Stimulated activated CD4-positive, alpha-beta T cell treated with anti-CD3 and anti-CD28 coated beads, Interleukin-1b, Interleukin-23, amount 100 ng/mL, for 24 hours (primary cell): ENCODE data around the gene SLC36A1.
"Not testable (repeated sequence)": the region's sequence is repeated elsewhere in the genome, so short reads cannot be mapped to it uniquely, and the experiment has no call there.

Experiments used
- DNase-seq, 4 experiments: peaks; one replicate each; pipeline ENCODE4 v3.0.0-alpha.2; 2020; ENCODE audit warnings: low read depth in 4 of 4, low spot score in 1 of 4

The SLC36A1 gene

DNA sequence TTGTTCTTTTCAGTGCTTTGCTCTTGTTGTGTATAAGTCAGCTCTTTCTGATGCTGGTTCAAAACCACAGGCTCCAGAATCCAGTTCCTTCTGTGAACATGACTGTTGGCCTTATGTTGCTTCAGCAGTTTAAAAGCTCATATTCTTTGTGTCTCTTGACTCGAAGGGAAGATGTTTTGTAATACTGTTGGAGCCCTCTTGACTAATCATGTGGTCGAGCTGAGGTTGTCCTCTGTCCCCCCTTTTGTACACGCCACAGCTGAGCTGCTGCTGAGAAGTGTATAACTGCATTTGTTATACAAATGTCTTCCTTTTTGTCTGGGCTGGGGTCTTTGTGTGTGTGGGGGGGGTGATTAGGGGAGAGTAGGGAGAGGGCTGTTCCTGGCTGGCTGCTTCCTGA, 35.8 kb downstream of the SLC36A1 start:
- DNase-seq = no peak

DNA sequence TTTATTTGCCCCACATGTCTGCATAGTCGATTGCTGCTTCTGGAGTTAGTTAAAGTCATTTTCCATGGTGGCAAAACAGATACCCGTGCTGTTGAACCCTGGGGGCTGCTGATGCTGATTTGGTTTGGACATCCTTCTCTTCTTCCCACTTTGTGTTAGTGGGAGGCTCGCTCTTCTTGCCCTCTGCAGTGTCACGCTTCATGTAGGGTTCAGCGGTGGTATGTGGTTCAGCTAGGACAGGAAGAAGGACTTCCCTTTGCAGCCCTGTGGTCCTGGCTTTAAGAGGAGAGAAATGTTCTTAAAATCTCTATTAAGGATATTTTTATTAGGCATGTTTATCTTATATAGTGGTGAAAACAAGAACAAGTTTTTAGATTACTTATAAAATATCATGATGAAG, 36.2 kb downstream of the SLC36A1 start:
- no peak for DNase-seq

DNA sequence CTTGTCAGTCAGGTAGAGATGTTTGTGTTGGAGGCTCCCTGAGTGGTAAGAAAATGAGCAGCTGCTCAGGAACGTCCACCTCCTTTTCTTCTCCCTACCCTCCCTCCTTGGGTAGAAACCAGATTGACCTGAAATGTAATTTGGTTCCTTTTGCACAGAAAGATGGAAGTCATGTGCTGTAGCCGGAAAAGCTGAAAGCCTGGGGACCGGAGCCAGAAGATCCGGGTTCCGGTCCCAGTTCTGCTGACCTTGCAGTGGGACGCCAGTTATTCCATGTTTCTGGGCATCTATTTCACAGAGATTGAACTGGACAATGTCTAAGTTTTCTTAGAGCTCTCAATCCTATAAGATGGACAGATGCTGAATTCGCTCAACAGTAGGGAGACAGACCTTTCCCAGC, 40.1 kb downstream of the SLC36A1 start:
- DNase-seq = no peak

DNA sequence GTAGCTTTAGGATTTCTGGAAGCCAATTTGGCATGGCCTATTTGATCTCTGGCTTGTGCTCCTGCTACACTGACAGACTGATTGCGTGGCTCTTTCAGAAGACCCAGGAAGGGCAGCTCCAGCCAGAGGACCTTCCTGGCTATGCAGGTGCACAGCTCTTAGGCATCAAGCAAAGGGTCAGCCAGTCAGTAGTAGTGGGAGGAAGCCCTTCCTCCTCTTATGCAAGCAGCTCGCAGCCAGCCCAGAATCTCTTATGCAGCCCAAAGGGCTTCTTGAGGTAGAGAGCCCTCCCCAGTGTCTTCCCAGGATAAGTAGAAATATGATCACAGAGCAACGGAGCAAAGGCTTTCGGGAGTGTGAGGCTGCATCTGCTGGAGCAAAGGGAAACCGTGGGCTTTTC, 43.2 kb downstream of the SLC36A1 start:
- no peak for DNase-seq

DNA sequence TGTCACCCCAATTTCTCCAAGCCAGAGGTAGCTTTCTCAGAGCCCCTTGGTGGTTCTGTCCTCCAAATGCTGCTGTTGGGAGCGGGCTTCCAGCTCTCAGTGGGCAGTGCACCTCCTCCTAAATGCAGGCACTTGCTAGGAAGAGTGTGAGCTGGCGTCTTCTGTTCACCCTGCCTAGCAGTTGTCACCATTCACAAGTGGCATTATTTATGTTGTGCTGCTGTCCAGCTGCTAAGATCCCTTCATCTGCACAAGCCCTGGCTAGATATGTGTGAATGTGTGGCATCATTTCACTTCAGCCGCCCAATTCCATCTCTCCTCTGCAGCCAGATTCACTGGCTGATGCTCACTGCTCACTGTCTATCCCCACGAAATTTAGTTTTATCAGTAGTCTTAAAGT, 43.7 kb downstream of the SLC36A1 start:
- DNase-seq = no peak

DNA sequence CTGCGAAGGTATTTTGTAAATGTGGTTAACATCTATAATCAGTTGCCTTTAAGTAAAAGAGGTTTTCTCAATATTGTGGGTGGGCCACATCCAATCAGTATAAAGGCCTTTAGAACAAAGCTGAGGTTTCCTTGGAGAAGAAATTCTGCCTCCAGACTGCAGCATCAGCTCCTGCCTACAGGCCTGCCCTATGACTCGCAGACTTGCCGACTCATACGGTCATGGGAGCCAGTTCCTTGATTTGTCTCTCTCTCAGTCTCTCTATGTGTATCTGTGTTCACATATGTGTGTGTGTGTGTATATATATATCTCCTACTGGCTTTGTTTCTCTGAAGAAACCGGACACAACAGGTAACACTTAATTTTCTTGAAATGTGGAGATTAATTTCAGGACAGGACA, 45.3 kb downstream of the SLC36A1 start:
- peak in 1 of 4 experiments; percentile 1 for DNase-seq

DNA sequence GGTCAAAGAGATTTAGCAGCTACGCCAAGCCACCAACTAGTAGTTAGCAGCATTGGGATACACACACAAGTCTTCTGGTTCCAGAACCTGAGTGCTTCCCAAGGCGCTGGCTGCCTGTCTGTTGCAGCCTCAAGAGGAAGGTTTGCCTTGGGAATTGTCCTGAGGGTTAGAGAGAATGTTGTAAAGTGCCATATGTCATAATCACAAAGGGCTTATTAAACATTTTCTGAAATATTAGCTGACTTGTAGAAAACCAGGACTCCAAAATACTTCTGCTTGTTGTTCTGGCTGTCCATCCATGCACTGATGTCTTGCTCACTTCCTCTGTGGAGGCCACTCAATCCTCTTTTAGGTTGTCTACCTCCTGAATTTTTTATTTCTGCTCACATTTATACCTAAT, 46.3 kb downstream of the SLC36A1 start:
- no peak for DNase-seq

DNA sequence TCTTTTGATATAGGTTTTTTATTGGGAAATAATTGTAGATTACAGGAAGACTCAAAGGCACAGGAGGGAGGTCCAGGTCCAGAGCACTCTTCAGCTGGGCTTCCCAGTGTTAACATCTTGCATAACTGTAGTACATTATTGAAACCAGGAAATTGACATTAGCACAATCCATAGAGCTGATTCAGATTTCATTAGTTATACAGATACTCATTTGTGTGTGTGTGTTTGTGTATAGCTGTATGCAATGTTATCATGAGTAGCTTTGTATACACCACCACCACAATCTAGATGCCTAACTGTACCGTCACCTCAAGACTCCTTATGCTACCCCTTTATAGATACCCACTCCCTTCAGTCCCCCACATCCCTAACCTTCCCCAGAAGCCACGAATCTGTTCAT, 47.9 kb downstream of the SLC36A1 start:
- no peak for DNase-seq

DNA sequence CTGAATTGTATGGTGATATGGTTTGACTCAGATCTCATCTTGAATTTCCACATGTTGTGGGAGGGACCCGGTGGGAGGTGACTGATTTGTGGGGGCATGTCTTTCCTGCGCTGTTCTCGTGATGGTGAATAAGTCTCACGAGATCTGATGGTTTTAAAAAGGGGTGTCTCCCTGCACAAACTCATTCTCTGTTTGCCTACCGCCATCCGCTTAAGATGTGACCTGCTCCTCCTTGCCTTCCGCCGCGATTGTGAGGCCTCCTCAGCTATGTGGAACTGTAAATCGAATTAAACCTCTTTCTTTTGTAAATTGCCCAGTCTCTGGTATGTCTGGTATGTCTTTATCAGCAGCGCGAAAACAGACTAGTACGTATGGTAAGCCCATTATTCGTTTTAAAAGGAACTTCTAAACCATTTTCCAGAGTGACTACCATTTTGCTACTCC, 48.7 kb downstream of the SLC36A1 start:
- no peak for DNase-seq

DNA sequence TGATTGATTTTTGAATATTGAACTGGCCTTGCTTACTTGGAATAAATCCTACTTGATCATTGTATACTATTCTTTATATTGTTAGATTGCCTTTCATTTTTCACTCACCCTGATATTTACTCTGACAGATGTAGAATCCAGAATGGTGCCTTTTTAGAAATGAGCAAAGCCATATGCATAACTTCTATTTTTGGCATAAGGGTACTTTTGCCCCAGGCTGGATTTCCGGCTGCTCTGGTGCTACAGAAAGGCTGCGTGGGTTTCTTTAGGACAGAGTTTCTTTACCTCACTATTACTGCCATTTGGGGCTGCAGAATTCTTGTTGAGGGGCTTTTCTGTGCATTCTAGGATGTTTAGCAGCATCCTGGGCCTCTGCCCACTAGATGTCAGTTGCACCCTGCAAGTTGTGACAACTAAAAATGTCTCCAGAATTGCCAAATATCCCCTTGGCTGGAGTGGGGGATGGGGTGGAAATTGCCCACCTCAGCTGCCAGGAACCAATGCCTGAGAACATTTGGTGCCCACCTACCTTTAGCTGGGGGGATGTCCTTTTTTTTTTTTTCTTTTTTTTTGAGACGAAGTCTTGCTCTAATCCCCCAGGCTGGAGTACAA, 50.1 kb downstream of the SLC36A1 start:
- DNase-seq = no peak

DNA sequence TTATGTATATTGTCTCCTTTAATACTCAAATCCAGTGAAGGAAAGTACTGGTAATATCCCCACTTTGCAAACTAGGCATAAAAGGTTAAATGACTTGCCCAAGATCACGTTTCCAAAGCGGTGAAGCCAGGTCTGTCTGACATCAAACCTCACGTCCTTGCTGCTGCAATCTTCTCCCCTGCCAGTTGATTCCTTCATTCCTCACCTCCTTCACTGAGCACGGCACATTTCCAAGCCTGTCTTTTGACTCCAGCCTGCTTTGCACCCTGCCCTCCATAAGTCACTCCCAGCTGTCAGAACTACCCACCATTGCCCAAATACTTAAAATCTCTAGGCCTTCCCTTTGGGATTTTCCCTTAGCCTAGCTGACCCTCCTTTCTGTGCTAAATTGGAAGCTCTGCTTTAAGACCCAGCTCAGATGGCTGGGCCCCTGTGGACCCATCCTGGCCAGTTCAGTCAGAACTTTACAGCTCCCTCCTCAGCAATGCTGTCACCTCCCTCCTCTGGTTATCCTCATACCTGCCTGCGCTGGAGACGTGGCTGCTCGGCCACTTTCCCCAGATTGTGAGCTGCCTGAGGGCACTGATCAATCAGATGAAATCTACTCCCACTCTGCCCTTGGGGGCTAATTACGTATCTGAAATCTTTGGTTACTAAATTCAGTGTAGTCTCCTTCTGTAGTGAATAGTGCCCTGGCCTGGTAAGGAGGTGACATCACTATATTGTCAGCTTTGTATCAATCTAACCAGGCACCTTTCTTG, 51.2 kb downstream of the SLC36A1 start:
- DNase-seq = no peak

DNA sequence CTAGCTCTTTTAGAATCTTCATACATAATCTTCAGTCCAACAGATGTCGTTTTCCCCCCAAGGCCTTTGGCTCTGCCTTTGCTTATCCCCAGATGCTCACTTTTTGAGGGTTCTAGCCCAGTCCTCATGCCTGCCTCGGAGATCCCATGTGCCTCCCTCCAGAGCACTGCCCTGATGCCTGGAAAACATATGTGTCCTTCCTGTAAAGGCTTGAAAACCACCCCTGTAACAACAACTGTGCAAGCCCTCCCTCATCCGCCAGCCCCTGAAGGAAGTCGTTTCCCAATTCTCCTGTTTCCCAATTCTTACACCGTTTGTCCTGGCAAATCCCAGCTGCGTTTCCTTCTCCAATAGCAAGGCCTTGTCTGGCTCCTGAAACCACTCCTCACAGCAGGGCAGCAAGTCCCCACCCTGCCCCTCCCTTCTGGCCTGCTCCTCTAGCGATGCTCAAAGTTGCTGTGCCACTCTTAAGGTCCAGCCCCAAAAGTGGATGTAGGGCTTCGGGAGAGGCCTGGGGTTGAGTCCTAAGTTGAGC, 52.2 kb downstream of the SLC36A1 start:
- no peak for DNase-seq

DNA sequence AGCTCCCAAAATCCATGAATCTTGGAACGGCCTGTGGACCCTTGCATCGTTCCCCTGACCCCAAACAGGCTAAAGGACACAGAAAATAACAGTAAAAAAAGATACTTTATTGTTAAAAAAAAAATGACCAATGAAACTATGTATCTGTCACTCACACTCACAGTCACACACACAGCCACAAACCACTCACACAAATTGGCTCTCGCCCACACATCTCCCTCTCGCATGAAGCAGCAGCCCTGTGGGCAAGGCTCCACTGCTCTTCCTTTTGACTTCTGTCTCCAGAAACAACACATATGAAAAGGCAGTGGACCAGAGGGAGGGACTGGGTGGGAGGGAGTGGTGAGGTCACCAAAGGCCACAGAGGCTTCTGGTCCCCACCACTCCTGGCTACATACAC, 56.6 kb downstream of the SLC36A1 start:
- DNase-seq = no peak

DNA sequence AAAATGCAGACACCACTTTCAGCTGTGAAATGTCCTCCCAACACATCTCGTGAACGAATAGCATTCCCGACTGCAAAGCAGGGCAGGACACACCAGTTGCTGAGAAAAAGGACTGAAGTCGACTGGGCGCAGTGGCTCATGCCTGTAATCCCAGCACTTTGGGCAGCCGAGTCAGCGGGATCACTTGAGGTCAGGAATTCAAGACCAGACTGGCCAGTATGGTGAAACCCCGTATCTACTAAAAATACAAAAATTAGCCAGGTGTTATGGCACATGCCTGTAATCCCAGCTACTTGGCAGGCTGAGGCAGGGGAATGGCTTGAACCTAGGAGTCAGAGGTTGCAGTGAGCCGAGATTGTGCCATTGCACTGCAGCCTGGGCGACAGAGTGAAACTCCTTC, 60.9 kb downstream of the SLC36A1 start:
- not testable (repeated sequence) for DNase-seq

DNA sequence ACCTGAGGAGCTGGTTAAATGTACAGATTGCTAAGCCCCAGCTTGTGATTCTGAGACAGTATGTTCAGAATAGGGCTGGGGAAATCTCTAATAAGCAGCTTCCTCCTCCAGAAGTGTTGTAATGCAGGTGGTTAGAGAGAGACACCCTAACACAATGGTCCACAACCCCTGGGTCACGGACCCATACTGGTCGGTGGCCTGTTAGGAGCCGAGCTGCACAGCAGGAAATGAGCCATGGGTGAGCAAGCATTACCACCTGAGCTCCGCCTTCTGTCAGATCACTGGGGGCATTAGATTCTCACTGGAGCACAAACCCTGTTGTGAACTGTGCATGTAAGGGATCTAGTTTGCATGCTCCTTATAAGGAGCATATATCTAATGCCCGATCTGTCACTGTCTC, 61.8 kb downstream of the SLC36A1 start:
- no peak for DNase-seq

DNA sequence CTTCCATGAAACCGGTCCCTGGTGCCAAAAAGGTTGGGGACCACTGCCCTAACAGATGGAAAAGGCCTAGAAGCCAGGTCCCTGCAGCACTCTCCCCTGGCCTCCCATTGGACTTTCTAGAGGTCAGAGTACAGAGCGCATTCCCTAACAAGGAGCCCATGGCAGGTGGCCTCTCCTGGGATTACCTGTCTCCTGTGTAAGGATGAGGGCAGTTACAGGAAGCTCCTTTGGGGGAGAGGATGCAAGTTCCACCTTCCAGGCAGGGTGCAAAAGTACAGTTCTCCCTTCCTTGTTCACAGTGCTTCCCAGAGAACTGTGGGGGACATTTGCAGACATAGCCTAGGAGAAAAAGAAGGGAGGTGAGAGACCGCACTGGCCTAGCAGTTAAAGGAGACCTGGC, 62.4 kb downstream of the SLC36A1 start:
- DNase-seq = no peak

DNA sequence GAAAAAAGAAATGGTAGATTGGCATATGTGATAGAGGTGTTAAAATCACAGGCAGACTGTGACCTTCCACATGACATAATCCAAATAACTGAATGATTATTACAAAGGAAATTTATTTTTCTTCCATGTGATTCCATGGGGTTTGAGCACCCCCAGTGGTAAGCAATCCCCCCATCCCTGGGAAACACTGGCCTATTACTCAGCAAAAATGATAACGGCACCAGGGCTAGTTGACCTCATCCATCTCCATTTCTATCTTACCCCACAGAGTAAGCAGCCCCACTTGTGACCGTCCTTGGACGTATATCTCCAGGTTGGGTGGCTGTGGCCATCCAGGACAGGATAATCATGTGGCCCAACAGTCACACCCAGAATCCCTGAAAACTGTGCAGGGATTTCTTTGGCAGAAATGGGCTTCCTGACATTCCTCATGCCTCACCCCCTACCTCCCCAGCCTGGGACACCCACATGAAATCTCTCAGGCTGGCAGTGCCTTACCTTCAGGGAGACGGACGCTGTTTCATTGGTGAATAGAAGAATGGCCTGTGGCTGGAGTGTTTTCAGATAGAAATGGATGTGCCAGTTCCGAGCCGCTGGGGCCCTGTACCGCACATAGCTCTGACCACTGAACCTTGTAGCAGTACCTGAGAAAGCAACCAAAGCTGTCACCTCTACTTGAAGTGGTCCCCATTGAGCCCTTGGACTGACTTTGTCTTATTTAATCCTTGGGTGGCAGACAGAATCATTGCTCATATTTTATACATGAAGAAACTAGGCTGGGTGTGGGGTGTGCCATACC, 69.9 kb downstream of the SLC36A1 start:
- DNase-seq = no peak

DNA sequence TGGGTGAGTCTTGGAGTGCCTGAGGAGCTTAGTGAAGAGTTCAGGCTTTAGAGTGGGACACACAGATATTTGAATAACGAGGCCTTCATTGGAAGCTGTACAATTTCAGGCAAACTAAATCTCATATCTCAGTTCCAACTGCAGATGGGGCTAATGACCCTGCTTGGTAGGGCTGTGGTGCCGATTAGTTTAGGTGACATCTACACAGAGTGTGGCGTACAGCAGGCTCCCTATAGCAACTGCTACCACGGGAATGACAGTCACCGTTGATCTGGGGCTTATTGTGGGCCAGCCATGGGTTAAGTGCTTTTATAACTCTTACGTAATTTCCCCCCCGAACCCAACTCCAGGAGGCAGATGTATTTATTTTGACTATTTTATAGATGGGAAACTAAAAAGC, 72.9 kb downstream of the SLC36A1 start:
- no peak for DNase-seq

DNA sequence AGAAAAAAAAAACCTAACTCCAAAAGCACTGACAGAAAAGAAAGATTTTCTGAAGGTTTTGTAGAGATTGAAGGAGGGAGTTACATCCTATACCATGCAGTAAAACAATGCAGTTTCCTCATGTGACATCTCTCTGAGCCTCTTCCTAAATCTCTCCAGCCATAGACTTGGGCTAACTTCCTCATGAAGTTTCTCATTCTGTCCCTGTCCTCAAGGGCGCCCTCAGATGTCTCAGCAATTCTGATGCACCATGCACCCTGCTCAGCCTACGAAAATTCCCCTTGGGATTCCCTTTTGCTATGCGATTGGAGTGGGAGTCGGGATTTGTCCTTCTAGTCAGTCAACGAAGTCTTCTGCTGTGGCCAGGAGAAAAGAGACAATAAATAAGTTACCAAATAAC, 74.8 kb downstream of the SLC36A1 start:
- DNase-seq = no peak

DNA sequence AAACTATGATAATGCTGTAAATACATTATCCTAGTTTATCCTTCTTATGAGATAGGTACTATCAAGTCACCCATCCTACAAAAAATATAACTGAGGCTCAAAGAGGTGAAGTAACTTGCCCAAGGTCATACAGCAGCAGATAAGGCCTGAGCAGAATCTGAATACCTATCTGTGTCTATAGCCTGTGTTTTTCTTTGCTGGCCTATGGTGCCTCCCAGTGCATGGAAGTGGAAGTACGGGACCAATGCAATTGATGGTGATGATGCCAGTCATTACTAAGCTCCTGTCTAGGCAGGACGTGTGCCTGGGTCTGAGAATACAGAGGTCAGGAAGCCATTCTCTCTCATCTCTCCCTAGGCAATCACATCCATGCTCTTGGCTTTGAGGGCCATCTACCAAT, 75.9 kb downstream of the SLC36A1 start:
- peak in 1 of 4 experiments; percentile 11 for DNase-seq

DNA sequence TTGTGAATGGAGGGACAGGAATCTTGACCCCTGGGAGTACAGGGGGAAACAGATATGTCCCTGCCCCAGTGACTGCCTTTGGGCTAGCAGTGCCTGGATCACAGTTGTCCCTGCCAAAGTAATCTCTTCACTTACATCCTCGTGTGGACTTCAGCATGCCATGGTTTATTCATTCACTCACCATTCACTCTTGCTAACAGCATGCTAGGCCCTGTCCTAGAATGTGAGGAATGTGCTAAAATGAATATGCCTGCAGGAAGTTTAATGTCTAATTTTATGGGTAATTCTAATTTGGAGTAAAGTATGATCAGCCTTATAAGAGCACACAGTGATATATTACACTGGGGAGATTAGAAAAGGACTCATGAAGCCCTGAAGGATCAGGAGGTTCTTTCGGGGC, 80.8 kb downstream of the SLC36A1 start:
- DNase-seq = no peak

DNA sequence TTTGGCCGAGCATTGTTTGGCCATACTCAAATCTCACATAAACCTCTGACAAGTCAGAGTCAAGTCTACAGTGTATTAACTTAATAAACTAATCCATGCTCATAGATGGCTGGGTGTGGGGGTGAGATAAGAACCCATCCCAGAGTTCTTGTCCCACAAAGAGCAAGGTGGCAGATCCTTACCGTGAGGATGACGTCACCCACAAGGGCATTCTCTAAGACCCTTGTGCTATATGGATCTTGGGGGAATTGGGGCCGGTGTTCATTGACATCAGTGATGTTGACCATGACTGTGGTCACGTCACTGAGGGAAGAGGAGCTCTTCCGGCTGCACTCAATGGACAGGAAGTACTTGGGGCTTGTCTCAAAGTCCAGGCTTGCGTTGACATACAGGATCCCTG, 81.6 kb downstream of the SLC36A1 start:
- no peak for DNase-seq
